ENCODE data around the gene KNCN.

KNCN gene

GRCh38 chr1:46532095-46532494, 19.4 kb downstream of the KNCN start:
- no peak for DNase-seq (ENCODE audit: low read depth)
- H3K4me3 ChIP-seq (ENCODE audit: control insufficient read depth, low read depth, low read length), result no peak overlapping the region
- no peak for TF ChIP-seq CTCF (conservative IDR thresholded peaks at IDR 0.05; ENCODE audit: control insufficient read depth, insufficient read depth, low read depth, low read length)

GRCh38 chr1:46530791-46531409, 20.5 kb downstream of the KNCN start:
- TF ChIP-seq CTCF (conservative IDR thresholded peaks at IDR 0.05; ENCODE audit: control insufficient read depth, insufficient read depth, low read depth, low read length), result peak; percentile 7
- H3K4me3 ChIP-seq (ENCODE audit: control insufficient read depth, low read depth, low read length), result no peak overlapping the region
- DNase-seq (ENCODE audit: low read depth), result no peak

DNA sequence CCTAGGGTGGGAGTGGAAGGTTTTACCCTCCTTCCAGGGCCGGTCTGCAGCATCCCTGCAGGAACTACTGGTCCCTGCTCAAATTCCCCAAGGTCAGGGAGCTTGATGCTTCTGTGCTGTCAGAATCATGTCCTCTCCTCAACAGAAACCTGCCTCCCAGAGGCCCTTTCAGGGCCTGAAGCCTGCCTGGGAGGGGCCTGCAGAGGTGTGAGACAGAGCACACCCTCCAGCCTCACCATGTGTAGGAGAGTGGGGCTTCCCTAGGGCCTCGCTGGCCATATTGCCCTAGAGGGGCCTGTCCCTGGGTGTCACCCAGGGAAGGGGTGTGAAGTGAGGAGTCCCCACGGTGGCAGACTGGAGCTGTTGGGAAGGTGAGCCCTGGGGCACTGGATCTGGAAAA, 21.1 kb downstream of the KNCN start:
- H3K4me3 ChIP-seq (ENCODE audit: control insufficient read depth, low read depth, low read length), result no peak overlapping the region
- TF ChIP-seq CTCF (conservative IDR thresholded peaks at IDR 0.05; ENCODE audit: control insufficient read depth, insufficient read depth, low read depth, low read length), result no peak
- no peak for DNase-seq (ENCODE audit: low read depth)

DNA sequence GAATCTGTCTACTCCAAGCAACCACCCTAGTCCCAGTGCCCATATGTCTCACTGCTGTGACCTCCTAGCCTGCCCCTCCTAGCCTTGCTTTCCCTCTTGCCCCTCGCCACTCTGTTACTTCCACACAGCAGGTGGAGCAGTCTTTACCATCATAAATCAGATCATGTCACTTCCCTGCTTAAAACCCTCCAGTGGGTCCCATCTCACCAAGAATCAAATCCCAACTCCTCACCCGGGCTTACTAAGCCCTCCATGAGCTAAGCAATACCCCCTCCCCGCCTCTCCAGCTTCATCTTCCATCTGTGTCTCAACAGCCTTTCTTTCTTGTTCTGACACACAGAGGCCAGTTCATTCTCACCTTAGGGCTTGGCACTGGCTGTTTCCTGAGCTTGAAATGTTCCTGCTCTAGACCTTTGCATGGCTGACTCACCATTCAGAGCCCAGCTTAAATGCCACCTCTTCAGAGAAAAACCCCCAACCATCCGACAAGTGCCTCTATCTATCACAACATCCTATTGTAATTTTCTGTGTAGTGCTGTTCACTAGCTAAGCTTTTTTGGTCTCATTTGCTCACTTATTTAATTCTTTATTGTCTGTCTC, 22.3 kb downstream of the KNCN start:
- no peak for TF ChIP-seq CTCF (conservative IDR thresholded peaks at IDR 0.05; ENCODE audit: control insufficient read depth, insufficient read depth, low read depth, low read length)
- no peak overlapping the region for H3K4me3 ChIP-seq (ENCODE audit: control insufficient read depth, low read depth, low read length)
- DNase-seq (ENCODE audit: low read depth), result no peak

DNA sequence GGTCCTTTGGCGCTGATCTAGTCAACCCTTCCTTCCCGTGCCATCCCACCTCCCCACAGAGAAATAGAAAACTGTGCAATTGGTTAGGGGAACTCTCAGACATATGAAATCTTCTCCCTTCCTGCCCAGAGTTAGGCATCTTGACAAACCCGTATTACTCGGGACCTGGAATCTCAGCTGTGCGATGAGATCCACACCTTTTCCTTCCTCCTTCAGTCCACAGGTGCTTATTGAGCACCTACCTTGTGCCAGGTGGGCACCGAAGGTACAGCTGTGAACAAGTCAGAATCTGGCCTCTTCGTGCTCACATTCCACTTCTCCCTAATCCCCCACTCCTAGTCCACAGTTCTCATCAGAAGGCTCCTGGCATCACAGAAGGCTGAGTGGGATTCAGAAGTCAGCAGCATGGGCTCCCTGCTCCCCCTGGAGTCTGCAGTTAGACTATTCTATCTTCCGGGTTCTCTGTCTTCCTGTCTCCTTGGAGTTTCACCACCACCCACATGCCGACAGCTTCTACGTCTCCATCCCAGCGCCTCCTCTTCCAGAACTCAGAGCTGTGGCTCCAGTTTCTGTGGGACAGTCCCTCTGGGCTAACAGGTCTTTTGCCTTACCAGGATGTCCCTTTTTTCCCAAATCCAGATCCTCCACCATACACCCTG, 23.0 kb downstream of the KNCN start:
- DNase-seq (ENCODE audit: low read depth), result peak; percentile 31
- no peak overlapping the region for H3K4me3 ChIP-seq (ENCODE audit: control insufficient read depth, low read depth, low read length)
- peak; percentile 28 for TF ChIP-seq CTCF (conservative IDR thresholded peaks at IDR 0.05; ENCODE audit: control insufficient read depth, insufficient read depth, low read depth, low read length)

DNA sequence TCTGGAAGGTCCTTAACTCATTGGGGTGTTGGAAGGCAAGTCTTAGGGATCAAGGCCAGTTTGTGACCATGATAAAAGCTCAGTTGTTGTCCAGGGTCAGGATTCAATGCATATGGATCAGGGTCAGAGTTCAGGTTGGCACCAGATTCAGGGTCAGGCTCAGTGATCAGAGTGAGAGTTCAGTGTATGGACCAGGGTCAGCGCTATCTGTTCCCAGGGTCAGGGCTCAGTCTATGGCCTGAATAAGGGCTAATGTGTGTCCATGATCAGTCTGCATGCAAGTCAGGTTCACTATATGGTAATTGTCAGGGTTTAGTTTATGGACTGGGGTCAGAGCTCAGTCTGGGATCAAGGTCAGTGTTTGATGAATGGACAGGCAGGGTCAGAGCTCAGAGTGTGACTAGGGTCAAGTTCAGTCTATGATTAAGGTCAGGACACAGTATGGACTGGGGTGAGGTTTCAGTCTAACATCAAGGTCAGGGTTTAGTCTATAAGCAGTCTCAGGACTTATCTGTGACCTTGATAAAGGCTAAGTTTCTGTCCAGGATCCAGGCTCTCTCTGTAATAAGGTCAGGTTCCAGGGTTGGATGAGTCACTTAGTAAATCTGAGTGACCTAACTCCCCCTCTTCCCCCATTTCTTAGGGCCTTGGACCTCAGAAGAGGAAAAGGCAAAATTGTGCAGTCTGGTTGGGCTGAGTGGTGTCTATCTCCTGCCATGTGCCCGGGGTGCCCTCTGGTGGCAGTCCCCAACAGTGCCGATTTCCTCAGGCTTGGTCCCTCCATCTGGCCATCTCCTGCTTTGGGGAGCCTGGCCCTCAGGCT, 23.8 kb downstream of the KNCN start:
- peak; percentile 98 for TF ChIP-seq CTCF (conservative IDR thresholded peaks at IDR 0.05; ENCODE audit: control insufficient read depth, insufficient read depth, low read depth, low read length)
- DNase-seq (ENCODE audit: low read depth), result peak; percentile 77
- H3K4me3 ChIP-seq (ENCODE audit: control insufficient read depth, low read depth, low read length), result no peak overlapping the region

All from fibroblast of mammary gland (primary cell).